Liver (tissue), 9 donors: ENCODE data around the gene OR2W3. TPM values are rescaled to one million over a fixed set of nuclear protein-coding genes. Genes with fewer than 3 reads are reported as not detected.

ENCODE experiments used
- DNase-seq: peaks from one replicate; pipeline ENCODE4 v3.0.0-alpha.2; 2017; ENCODE audit warnings: low spot score
- H3K27ac ChIP-seq, 2 donors: one replicate each; pipeline ENCODE4 v1.7.0; 2013; ENCODE audit warnings: inconsistent platforms in 2 of 2, low read length in 2 of 2, control low read depth in 1 of 2, low read depth in 1 of 2, mild to moderate bottlenecking in 1 of 2
- H3K27me3 ChIP-seq, 4 donors: one replicate each; pipeline versions ENCODE4 v1.6.1 to v1.7.0; 2013; ENCODE audit warnings: low read length in 3 of 4, inconsistent platforms in 1 of 4, mild to moderate bottlenecking in 1 of 4, moderate library complexity in 1 of 4; ENCODE audit not compliant: control insufficient read depth in 4 of 4, insufficient read depth in 4 of 4
- H3K36me3 ChIP-seq, 4 donors: one replicate each; pipeline versions ENCODE4 v1.6.1 to v1.7.0; 2013; ENCODE audit warnings: low read length in 3 of 4, mild to moderate bottlenecking in 3 of 4, low read depth in 1 of 4, moderate library complexity in 1 of 4; ENCODE audit not compliant: control insufficient read depth in 4 of 4, insufficient read depth in 3 of 4
- H3K4me1 ChIP-seq, 4 donors: one replicate each; pipeline versions ENCODE4 v1.6.1 to v1.7.0; 2013; ENCODE audit warnings: low read length in 3 of 4, mild to moderate bottlenecking in 3 of 4, moderate library complexity in 1 of 4; ENCODE audit not compliant: control insufficient read depth in 4 of 4, insufficient read depth in 4 of 4
- H3K4me3 ChIP-seq, 3 donors: one replicate each; pipeline versions ENCODE4 v1.6.1 to v1.7.0; 2013; ENCODE audit warnings: low read length in 3 of 3, control low read depth in 1 of 3, low read depth in 1 of 3, mild to moderate bottlenecking in 1 of 3
- H3K9ac ChIP-seq, 2 donors: one replicate each; pipeline ENCODE4 v1.7.0; 2013; ENCODE audit warnings: low read length in 2 of 2, mild to moderate bottlenecking in 2 of 2, moderate library complexity in 2 of 2, control low read depth in 1 of 2, low read depth in 1 of 2
- H3K9me3 ChIP-seq, 4 donors: one replicate each; pipeline versions ENCODE4 v1.6.1 to v1.7.0; 2013; ENCODE audit warnings: low read length in 3 of 4; ENCODE audit not compliant: control insufficient read depth in 4 of 4
- ATF3 ChIP-seq: IDR thresholded peaks from 2 replicates; pipeline ENCODE4 v1.6.1; 2016; ENCODE audit warnings: antibody characterized with exemption
- CTCF ChIP-seq: fragments of 150-350 bp; IDR thresholded peaks from 2 replicates; pipeline ENCODE4 v1.5.1; 2017; ENCODE audit warnings: improper control_type of control experiment, low read depth, low read length; ENCODE audit not compliant: missing input control
- EGR1 ChIP-seq, 2 donors: IDR thresholded peaks; 2 replicates each; pipeline ENCODE4 v1.6.1; 2016 to 2018; ENCODE audit warnings: antibody characterized with exemption in 2 of 2, low read depth in 2 of 2
- FOXA2 ChIP-seq: IDR thresholded peaks from 2 replicates; pipeline ENCODE4 v1.6.1; 2016; ENCODE audit warnings: antibody characterized with exemption
- GABPA ChIP-seq, 2 donors: IDR thresholded peaks in 1 of 2; conservative IDR thresholded peaks in 1 of 2; 2 replicates each; pipeline ENCODE4 v1.6.1; 2016; ENCODE audit warnings: antibody characterized with exemption in 2 of 2, mild to moderate bottlenecking in 1 of 2, moderate library complexity in 1 of 2
- HNF4G ChIP-seq: IDR thresholded peaks from 2 replicates; pipeline ENCODE4 v1.6.1; 2016; ENCODE audit warnings: antibody characterized with exemption
- JUND ChIP-seq, 2 donors: IDR thresholded peaks; 2 replicates each; pipeline ENCODE4 v1.6.1; 2016; ENCODE audit warnings: antibody characterized with exemption in 2 of 2
- NR2F2 ChIP-seq: IDR thresholded peaks from 2 replicates; pipeline ENCODE4 v1.6.1; 2016; ENCODE audit warnings: antibody characterized with exemption
- RAD21 ChIP-seq, 2 donors: IDR thresholded peaks; 2 replicates each; pipeline ENCODE4 v1.6.1; 2016; ENCODE audit warnings: antibody characterized with exemption in 2 of 2, mild to moderate bottlenecking in 2 of 2
- REST ChIP-seq: IDR thresholded peaks from 2 replicates; pipeline ENCODE4 v1.6.1; 2016; ENCODE audit warnings: antibody characterized with exemption, mild to moderate bottlenecking
- RXRA ChIP-seq, 2 donors: IDR thresholded peaks; 2 replicates each; pipeline ENCODE4 v1.6.1; 2017 to 2018; ENCODE audit warnings: antibody characterized with exemption in 2 of 2, mild to moderate bottlenecking in 1 of 2
- SP1 ChIP-seq: IDR thresholded peaks from 2 replicates; pipeline ENCODE4 v1.6.1; 2018; ENCODE audit warnings: antibody characterized with exemption, mild to moderate bottlenecking
- WGBS: extraction: QIAGEN DNeasy Blood & Tissue Kit; methylation state at CpG from one replicate; pipeline ENCODE4 v1.1.7; 2013; 5-methylcytosine and 5-hydroxymethylcytosine counted together
- polyA plus RNA-seq, 2 donors: library from polyadenylated mRNA; stranded (reverse) in 1 of 2; unstranded in 1 of 2; fragments of 200-250 nt in 1 of 2; fragments of >200 nt in 1 of 2; fragmentation: Nextera tagmentation in 1 of 2; extraction: Ambion mirVana in 1 of 2; gene quantifications; one replicate each; pipeline versions ENCODE4 v1.2.1 to v1.2.3, GENCODE V29; 2013 to 2015
- total RNA-seq, 2 donors: library from RNA; depleted of rRNA; stranded (reverse); fragments of >200 nt; gene quantifications; one replicate each; pipeline ENCODE4 v1.2.3, GENCODE V29; 2014
- donor health status: healthy.
- donor health status: healthy.
- donor health status: healthy.
- donor health status: healthy.
- donor health status: healthy.

The OR2W3 gene
- total and polyA plus RNA-seq, 4 donors, result 13.4 TPM; not detected in 3

GRCh38 chr1:247864644-247865043 is 30.7 kb upstream of the OR2W3 start:
- no peak overlapping the region for H3K27ac ChIP-seq
- no peaks in the 10 kb centered on the region for H3K36me3 ChIP-seq
- H3K9me3 ChIP-seq, result no peaks in the 10 kb centered on the region
- H3K4me1 ChIP-seq, result no peaks in the 10 kb centered on the region
- no peak for TF ChIP-seq JUND (IDR thresholded peaks at IDR 0.05)
- no peak for TF ChIP-seq SP1
- no peak for TF ChIP-seq RAD21 (IDR thresholded peaks at IDR 0.05)
- TF ChIP-seq CTCF, result no peak
- no peak for TF ChIP-seq HNF4G
- no peak for TF ChIP-seq ATF3
- no peak for TF ChIP-seq RXRA (IDR thresholded peaks at IDR 0.05)
- no peak for TF ChIP-seq EGR1 (IDR thresholded peaks at IDR 0.05; ENCODE audit: low read depth in 2 of 2)
- H3K4me3 ChIP-seq, result no peak overlapping the region
- no peak overlapping the region for H3K9ac ChIP-seq
- DNase-seq, result no peak
- 80% methylated on average over 17 of the region's 17 CpGs for WGBS
- H3K27me3 ChIP-seq, result no peaks in the 10 kb centered on the region

- H3K27ac ChIP-seq, result no peak overlapping the region
- H3K9ac ChIP-seq, result no peak overlapping the region
- no peaks in the 10 kb centered on the region for H3K9me3 ChIP-seq
- WGBS, result 78% methylated on average over 6 of the region's 6 CpGs
- DNase-seq, result no peak
- H3K4me1 ChIP-seq, result no peaks in the 10 kb centered on the region
- H3K27me3 ChIP-seq, result no peaks in the 10 kb centered on the region
- TF ChIP-seq JUND (IDR thresholded peaks at IDR 0.05) (no peak), SP1 (no peak), REST (no peak), ATF3 (no peak), GABPA (IDR thresholded peaks at IDR 0.05 in 1 of 2, conservative IDR thresholded peaks at IDR 0.05 in 1 of 2) (no peak), NR2F2 (no peak), FOXA2 (no peak), EGR1 (IDR thresholded peaks at IDR 0.05; ENCODE audit: low read depth in 2 of 2) (no peak), RXRA (IDR thresholded peaks at IDR 0.05) (no peak), HNF4G (no peak), CTCF (no peak), RAD21 (IDR thresholded peaks at IDR 0.05) (no peak)
- no peaks in the 10 kb centered on the region for H3K36me3 ChIP-seq
- no peak overlapping the region for H3K4me3 ChIP-seq
Observed at GRCh38 chr1:247865416-247865815, 30.0 kb upstream of the OR2W3 start.
